Endothelial cell of umbilical vein (primary cell): ENCODE results near the gene PFKP. TPM values are rescaled to one million over a fixed set of nuclear protein-coding genes. Genes with fewer than 3 reads are reported as not detected.

Source experiments
- BruUV-seq: library from RNA; stranded (reverse); fragments of 400-500 nt; replicated peaks from 2 replicates; lab custom pipeline; 2021; lab: Mats Ljungman, UMichigan
- CTCF ChIA-PET: fragments of 300-600, 350-600 bp; sonication (Branson Sonifier 250); formaldehyde crosslinking; loops from one replicate; lab custom pipeline; 2021; ENCODE audit warnings: antibody characterized with exemption, inconsistent platforms; lab: Charles Lee
- POLR2A ChIA-PET: fragments of 300-600, 350-600 bp; sonication (Branson Sonifier 250); formaldehyde crosslinking; loops from one replicate; lab custom pipeline; 2021; ENCODE audit warnings: antibody characterized with exemption, inconsistent platforms; lab: Charles Lee
- DNase-seq: peaks from one replicate; pipeline ENCODE4 v3.0.0-alpha.2; 2011; ENCODE audit warnings: low read depth, low spot score
- FAIRE-seq: peaks from 2 replicates; lab custom pipeline; 2011; peaks lifted over from hg19 to GRCh38; lab: Jason Lieb, UNC
- H2AFZ ChIP-seq: 2 replicates; pipeline ENCODE4 v1.6.0; 2012; ENCODE audit warnings: low read depth, low read length, control low read depth, inconsistent platforms
- H3K27ac ChIP-seq: 2 replicates; pipeline ENCODE4 v1.5.1; 2011; ENCODE audit warnings: low read depth, mild to moderate bottlenecking, control low read depth, low read length, moderate library complexity; ENCODE audit not compliant: insufficient read depth
- H3K27me3 ChIP-seq, 2 experiments: 2 replicates each; pipeline versions ENCODE4 v1.6.0 to v1.6.1; 2011; ENCODE audit warnings: low read length in 2 of 2, mixed read lengths in 1 of 2; ENCODE audit not compliant: control insufficient read depth in 2 of 2, insufficient read depth in 2 of 2
- H3K36me3 ChIP-seq, 2 experiments: 2 replicates in 1 of 2; 3 replicates in 1 of 2; pipeline ENCODE4 v1.5.1; 2011; ENCODE audit warnings: low read length in 2 of 2, mild to moderate bottlenecking in 1 of 2, moderate library complexity in 1 of 2; ENCODE audit not compliant: control insufficient read depth in 2 of 2, insufficient read depth in 2 of 2; ENCODE audit errors: extremely low read depth in 1 of 2
- H3K4me1 ChIP-seq: 3 replicates; pipeline ENCODE4 v1.5.1; 2011; ENCODE audit warnings: mild to moderate bottlenecking, low read length; ENCODE audit not compliant: control insufficient read depth, insufficient read depth; ENCODE audit errors: extremely low read depth
- H3K4me2 ChIP-seq: 2 replicates; pipeline ENCODE4 v1.6.1; 2011; ENCODE audit warnings: low read length, control low read depth, mixed read lengths; ENCODE audit not compliant: insufficient read depth
- H3K4me3 ChIP-seq, 3 experiments: fragments of 200-600 bp in 1 of 3; sonication (generic), shearing (Covaris generic) in 1 of 3; replicated peaks in 1 of 3; 2 replicates each; pipeline ENCODE4 v1.5.1; 2011 to 2016; ENCODE audit warnings: control low read depth in 3 of 3, low read length in 3 of 3, mild to moderate bottlenecking in 2 of 3, inconsistent platforms in 1 of 3, low read depth in 1 of 3, moderate library complexity in 1 of 3; ENCODE audit not compliant: insufficient read depth in 1 of 3
- H3K79me2 ChIP-seq: 2 replicates; pipeline ENCODE4 v1.6.0; 2012; ENCODE audit warnings: low read length, inconsistent platforms; ENCODE audit not compliant: control insufficient read depth, insufficient read depth
- H3K9ac ChIP-seq: replicated peaks from 2 replicates; pipeline ENCODE3; 2011; ENCODE audit warnings: low read length, control low read depth; ENCODE audit not compliant: insufficient read depth; ENCODE audit errors: extremely low read depth
- H3K9me1 ChIP-seq: replicated peaks from 3 replicates; pipeline ENCODE4 v1.6.0; 2011; ENCODE audit warnings: mild to moderate bottlenecking, low read length; ENCODE audit not compliant: control insufficient read depth, insufficient read depth; ENCODE audit errors: extremely low read depth
- H3K9me3 ChIP-seq: replicated peaks from 2 replicates; pipeline ENCODE4 v1.5.1; 2012; ENCODE audit warnings: low read length, inconsistent platforms; ENCODE audit not compliant: control insufficient read depth, insufficient read depth
- H4K20me1 ChIP-seq: replicated peaks from 2 replicates; pipeline ENCODE3; 2011; ENCODE audit warnings: mild to moderate bottlenecking, low read length; ENCODE audit not compliant: control insufficient read depth, insufficient read depth; ENCODE audit errors: extremely low read depth
- CTCF ChIP-seq, 2 donors: IDR thresholded peaks; 1 replicate in 1 of 2; 2 replicates in 1 of 2; pipeline ENCODE4 v1.5.1; 2011; ENCODE audit warnings: low read length in 2 of 2, mild to moderate bottlenecking in 2 of 2, moderate library complexity in 2 of 2, control low read depth in 1 of 2, inconsistent platforms in 1 of 2, low read depth in 1 of 2; ENCODE audit not compliant: insufficient read depth in 1 of 2; ENCODE audit errors: extremely low read depth in 1 of 2
- EZH2 ChIP-seq: IDR thresholded peaks from 2 replicates; pipeline ENCODE4 v1.6.1; 2012; ENCODE audit warnings: borderline replicate concordance, low read depth, mild to moderate bottlenecking, moderate library complexity, low read length, inconsistent platforms; ENCODE audit not compliant: severe bottlenecking
- FOS ChIP-seq: IDR thresholded peaks from 2 replicates; pipeline ENCODE4 v1.6.1; 2011; ENCODE audit warnings: mild to moderate bottlenecking, low read length, moderate library complexity, borderline replicate concordance; ENCODE audit not compliant: insufficient read depth
- GATA2 ChIP-seq: IDR thresholded peaks from 2 replicates; pipeline ENCODE4 v1.7.0; 2011; ENCODE audit warnings: low read depth, mild to moderate bottlenecking, moderate library complexity, mixed read lengths, low read length; ENCODE audit not compliant: insufficient read length, insufficient read depth
- JUN ChIP-seq: IDR thresholded peaks from 2 replicates; pipeline ENCODE4 v1.6.1; 2011; ENCODE audit warnings: borderline replicate concordance, low read depth; ENCODE audit not compliant: insufficient read length, insufficient read depth
- MYC ChIP-seq: IDR thresholded peaks from one replicate; pipeline ENCODE4 v1.6.1; 2011; ENCODE audit warnings: mild to moderate bottlenecking, low read depth, low read length
- POLR2A ChIP-seq: IDR thresholded peaks from 2 replicates; pipeline ENCODE4 v1.6.1; 2012; ENCODE audit warnings: low read depth, mild to moderate bottlenecking, control low read depth, low read length
- POLR2AphosphoS5 ChIP-seq: IDR thresholded peaks from 2 replicates; pipeline ENCODE4 v1.6.1; 2012; ENCODE audit warnings: low read depth, mild to moderate bottlenecking, control low read depth, low read length, moderate library complexity; ENCODE audit not compliant: insufficient read depth
- dilution Hi-C: fragments of 300-500 bp; cut with MboI; formaldehyde crosslinking; loops from one replicate; pipeline ENCODE4 v1.15.0; 2019; ENCODE audit warnings: low sequenced_read_pairs; ENCODE audit not compliant: extremely low pct_ligation_motif_present
- intact Hi-C: fragments of 100-400 bp; cut with micrococcal nuclease; formaldehyde crosslinking; loops from one replicate; pipeline ENCODE4 v1.10.0; 2022
- polyA plus RNA-seq, 4 experiments: library from polyadenylated mRNA; depleted of rRNA in 3 of 4; stranded (reverse) in 3 of 4; unstranded in 1 of 4; fragments of >200 nt; gene quantifications; 2 replicates each; pipeline versions ENCODE4 v1.2.1 to v1.2.3, GENCODE V29; 2011 to 2012; ENCODE audit warnings: missing spikeins in 1 of 4
- total RNA-seq: library from RNA; stranded (reverse); gene quantifications from 2 replicates; pipeline ENCODE4 v1.2.3, GENCODE V29; 2021
- TF ChIP-seq, protein P1 (sequence below): IDR thresholded peaks from 2 replicates; pipeline ENCODE4 v1.6.1; 2011; ENCODE audit not compliant: insufficient read depth, insufficient read length

The PFKP gene
- total and polyA plus RNA-seq, 2 donors (not counting 3 experiments of a cell fraction or from before 2014, with no cell fraction given), result 185 to 359 TPM

DNA sequence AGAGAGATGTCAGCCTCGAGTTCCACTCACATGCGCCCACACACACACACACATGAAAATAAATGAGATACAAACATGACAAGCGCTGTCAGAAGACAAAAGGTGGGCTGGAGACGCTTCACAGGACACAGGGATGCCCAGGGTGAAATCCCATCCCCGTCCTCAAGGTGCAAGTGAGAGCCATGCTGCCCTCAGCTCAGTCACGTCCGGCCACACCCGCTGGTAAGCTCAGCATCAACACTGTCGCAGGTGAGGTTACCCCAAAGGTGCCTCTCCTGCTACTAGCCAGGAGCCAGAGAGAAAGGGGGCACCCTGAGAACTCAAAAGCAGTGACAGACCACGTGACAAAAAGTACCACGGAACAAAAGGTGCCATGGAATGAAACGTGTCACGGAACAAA is 83.0 kb downstream of the PFKP start:
- Histone ChIP-seq H4K20me1 (no peaks in the 10 kb centered on the region), H3K4me3 (no peak overlapping the region), H3K9ac (no peak overlapping the region), H2AFZ (no peak overlapping the region), H3K9me1 (no peaks in the 10 kb centered on the region), H3K79me2 (no peaks in the 10 kb centered on the region), H3K36me3 (peaks cover 26 to 55% of the 10 kb centered on the region in 2 experiments), H3K27me3 (no peaks in the 10 kb centered on the region), H3K4me2 (no peak overlapping the region), H3K27ac (no peak overlapping the region), H3K9me3 (no peaks in the 10 kb centered on the region), H3K4me1 (no peaks in the 10 kb centered on the region)
- no TSS peak for BruUV-seq
- CTCF ChIA-PET, result no interaction called here
- FAIRE-seq, result no peak
- POLR2A ChIA-PET, result no interaction called here
- no peak for TF ChIP-seq MYC
- TF ChIP-seq POLR2AphosphoS5, result no peak
- TF ChIP-seq EZH2, result no peak
- TF ChIP-seq GATA2, result no peak
- no peak for TF ChIP-seq FOS
- intact Hi-C loops, result no loop called here
- dilution Hi-C loops, result no loop called here
- no peak for DNase-seq

DNA sequence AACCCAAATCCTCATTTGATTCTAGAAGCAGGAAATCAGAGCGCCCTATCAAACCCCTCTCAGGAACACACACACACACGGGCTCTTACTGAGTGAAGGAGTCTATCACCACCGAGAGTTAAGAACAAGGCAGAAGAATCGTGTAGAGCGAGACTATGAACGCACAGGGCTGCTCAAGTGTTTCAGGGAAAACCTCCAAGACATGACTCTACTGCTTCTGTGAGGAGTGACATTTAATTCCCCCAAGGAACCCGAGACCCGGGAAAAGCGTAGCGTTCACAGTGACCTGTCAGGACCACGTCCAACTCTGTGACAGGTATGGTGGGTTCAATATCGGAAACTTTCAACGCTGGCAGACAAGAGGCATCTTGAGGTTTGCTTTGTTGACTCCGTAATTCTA is 83.6 kb downstream of the PFKP start:
- Histone ChIP-seq H3K4me1 (no peaks in the 10 kb centered on the region), H3K79me2 (no peaks in the 10 kb centered on the region), H3K9me1 (no peaks in the 10 kb centered on the region), H3K27ac (no peak overlapping the region), H3K4me3 (no peak overlapping the region), H3K9me3 (no peaks in the 10 kb centered on the region), H3K4me2 (no peak overlapping the region), H3K9ac (no peak overlapping the region), H4K20me1 (no peaks in the 10 kb centered on the region), H3K36me3 (peaks cover 26 to 54% of the 10 kb centered on the region in 2 experiments), H2AFZ (no peak overlapping the region), H3K27me3 (no peaks in the 10 kb centered on the region)
- dilution Hi-C loops (no loop called here), intact Hi-C loops (no loop called here)
- CTCF ChIA-PET, result no interaction called here
- no TSS peak for BruUV-seq
- POLR2A ChIA-PET, result no interaction called here
- FAIRE-seq (no peak), DNase-seq (no peak)
- no peak for TF ChIP-seq GATA2
- TF ChIP-seq, protein P1, sequence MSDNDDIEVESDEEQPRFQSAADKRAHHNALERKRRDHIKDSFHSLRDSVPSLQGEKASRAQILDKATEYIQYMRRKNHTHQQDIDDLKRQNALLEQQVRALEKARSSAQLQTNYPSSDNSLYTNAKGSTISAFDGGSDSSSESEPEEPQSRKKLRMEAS, result no peak
- no peak for TF ChIP-seq CTCF (IDR thresholded peaks at IDR 0.05; ENCODE audit: extremely low read depth in 1 of 2, insufficient read depth in 1 of 2, low read depth in 1 of 2, low read length in 2 of 2)
- TF ChIP-seq JUN, result no peak
- TF ChIP-seq POLR2AphosphoS5, result no peak
- no peak for TF ChIP-seq EZH2
- no peak for TF ChIP-seq FOS
- no peak for TF ChIP-seq MYC
- no peak for TF ChIP-seq POLR2A
